Kidney epithelial cell (primary cell): ENCODE results near the gene GLIS1. TPM values are rescaled to one million over a fixed set of nuclear protein-coding genes. Genes with fewer than 3 reads are reported as not detected.

Experiments
- DNase-seq: peaks from one replicate; pipeline ENCODE4 v3.0.0-alpha.2; 2010; ENCODE audit warnings: low read depth
- H3K27me3 ChIP-seq: 2 replicates; pipeline ENCODE4 v1.6.0; 2011; ENCODE audit warnings: low read length; ENCODE audit not compliant: control insufficient read depth, insufficient read depth
- H3K36me3 ChIP-seq: 2 replicates; pipeline ENCODE4 v1.5.1; 2011; ENCODE audit warnings: low read length; ENCODE audit not compliant: control insufficient read depth, insufficient read depth
- H3K4me3 ChIP-seq: 2 replicates; pipeline ENCODE4 v1.5.1; 2011; ENCODE audit warnings: low read depth, mild to moderate bottlenecking, control low read depth, low read length
- CTCF ChIP-seq: IDR thresholded peaks from 2 replicates; pipeline ENCODE4 v1.5.1; 2011; ENCODE audit warnings: mild to moderate bottlenecking, moderate library complexity, low read length, control low read depth, inconsistent platforms; ENCODE audit not compliant: insufficient read depth, poor library complexity, severe bottlenecking
- total RNA-seq: library from RNA; depleted of rRNA; stranded (reverse); fragments of >200 nt; gene quantifications from 2 replicates; pipeline ENCODE4 v1.2.3, GENCODE V29; 2015

GLIS1 gene
- total RNA-seq, 1 donor from 2014 or later = 0.63 TPM

DNA sequence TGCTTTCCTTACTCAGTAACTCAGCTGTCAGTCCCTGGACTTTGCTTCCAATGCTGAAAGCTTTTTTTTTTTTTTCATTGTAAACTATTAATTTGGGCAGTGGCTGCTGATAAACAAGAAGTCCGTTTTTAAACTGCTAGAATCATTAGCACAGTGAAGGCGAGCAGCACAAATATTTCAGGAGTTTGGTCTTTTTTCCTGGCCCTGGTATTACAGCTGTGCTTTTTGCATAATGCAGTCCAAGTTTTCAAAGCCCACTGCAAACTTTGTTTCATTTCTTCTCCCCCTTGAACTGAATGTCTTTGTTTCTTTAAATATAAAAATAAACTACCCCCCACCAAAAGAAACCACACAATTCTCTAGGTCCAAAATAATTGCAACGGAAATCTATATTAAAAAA is 6.6 kb downstream of the GLIS1 start:
- Histone ChIP-seq H3K4me3 (no peak overlapping the region), H3K36me3 (no peaks in the 10 kb centered on the region), H3K27me3 (peaks cover 4% of the 10 kb centered on the region)
- DNase-seq = no peak
- TF ChIP-seq CTCF = no peak

DNA sequence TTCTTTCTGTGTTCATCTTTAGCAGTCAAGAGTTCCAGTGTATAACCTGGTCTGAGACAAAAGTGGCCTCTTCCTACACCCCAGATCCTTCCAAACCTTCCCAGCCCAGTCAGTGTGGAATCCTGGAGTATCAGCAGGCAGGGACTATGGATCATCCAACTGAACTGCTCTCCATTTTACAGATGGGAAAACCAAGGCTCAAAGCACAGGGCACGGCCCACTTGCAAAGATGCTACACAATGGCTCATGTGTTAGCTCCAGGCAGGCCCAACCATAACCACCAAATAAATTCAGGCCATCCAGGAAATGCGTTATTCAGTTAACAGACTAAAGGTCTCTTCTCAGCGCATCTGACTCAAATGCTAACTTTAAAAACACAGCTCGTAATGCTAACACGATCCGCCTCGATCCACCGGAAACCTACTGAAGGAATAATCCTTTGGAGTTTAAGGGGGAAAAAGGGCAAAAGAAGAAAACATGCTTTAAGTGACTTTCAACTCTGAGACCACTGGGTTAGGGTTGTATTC is 7.1 kb downstream of the GLIS1 start:
- no peak for TF ChIP-seq CTCF
- Histone ChIP-seq H3K36me3 (no peaks in the 10 kb centered on the region), H3K4me3 (no peak overlapping the region), H3K27me3 (peaks cover 4% of the 10 kb centered on the region)
- DNase-seq = no peak

DNA sequence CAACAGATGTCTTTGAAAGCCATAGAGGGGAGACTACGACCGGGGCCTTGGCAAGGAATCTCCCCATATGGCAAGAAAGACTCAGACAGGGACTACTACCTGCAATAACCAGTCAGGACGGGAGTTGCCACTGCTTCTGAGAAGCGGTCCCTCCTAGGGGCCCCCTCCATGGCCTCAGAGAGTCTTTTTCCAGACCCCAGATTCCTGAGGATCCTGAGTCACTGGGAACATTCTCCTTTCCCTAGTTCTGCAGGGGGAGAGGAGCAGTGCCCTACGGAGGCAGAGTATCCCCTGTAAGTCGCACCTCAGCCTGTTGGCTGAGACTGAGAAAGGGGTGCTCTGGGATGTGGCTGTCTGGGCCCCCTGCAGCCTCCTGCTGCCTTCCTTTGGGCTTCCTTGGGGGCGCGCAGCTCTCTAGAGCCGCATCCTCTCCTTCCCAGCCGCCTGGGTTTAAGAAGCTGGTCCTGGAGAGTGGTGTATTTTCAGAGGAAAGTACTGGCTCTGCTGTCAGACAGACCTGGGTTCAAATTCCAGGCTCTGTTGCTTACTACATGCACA is 7.8 kb downstream of the GLIS1 start:
- Histone ChIP-seq H3K36me3 (no peaks in the 10 kb centered on the region), H3K27me3 (peaks cover 4% of the 10 kb centered on the region), H3K4me3 (no peak overlapping the region)
- no peak for TF ChIP-seq CTCF
- DNase-seq = no peak

GRCh38 chr1:53730224-53730865 is 8.6 kb downstream of the GLIS1 start:
- Histone ChIP-seq H3K36me3 (no peaks in the 10 kb centered on the region), H3K4me3 (no peak overlapping the region), H3K27me3 (peaks cover 2% of the 10 kb centered on the region)
- no peak for TF ChIP-seq CTCF
- DNase-seq = no peak

DNA sequence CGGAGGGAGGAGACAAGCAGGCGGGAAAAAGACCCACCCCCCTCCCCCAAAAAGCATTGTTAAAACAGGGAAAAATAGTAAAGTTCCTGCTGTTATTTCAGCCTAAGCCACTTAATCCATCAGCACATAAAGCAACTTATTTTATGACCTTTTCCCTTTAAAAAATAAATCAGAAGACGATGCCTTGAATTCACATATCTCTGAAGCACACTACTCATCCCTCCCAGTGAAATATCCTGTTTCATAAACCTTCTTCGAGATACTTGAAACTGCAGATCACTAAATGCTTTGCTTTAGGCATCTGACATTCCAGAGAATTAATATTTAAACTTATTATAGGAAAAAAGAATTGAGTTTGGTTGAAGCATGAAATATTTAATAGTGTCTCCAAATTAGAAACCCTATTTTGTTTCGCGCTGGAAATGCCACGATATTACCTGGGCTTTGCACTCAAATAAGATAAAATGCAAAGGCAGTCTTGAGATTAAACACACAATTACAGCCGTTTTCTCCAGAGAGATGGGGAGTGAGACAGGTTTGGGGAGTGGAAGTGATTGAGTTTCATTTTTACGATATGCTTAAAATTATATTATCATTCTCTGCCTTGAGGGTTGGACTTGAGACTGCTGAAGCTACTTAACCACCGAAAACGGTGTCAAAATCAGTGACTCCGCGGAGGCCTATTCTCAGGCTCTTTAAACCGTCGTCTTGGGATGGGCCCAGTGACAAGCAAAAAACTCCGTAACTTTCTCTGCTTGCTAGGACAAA is 9.3 kb downstream of the GLIS1 start:
- no peak for DNase-seq
- TF ChIP-seq CTCF = no peak
- Histone ChIP-seq H3K27me3 (peaks cover under 1% of the 10 kb centered on the region), H3K36me3 (no peaks in the 10 kb centered on the region), H3K4me3 (no peak overlapping the region)
